ENCODE data around the gene SLC8A2.
"Not testable (repeated sequence)": the region's sequence is repeated elsewhere in the genome, so short reads cannot be mapped to it uniquely, and the experiment has no call there.

Gene SLC8A2

GRCh38 chr19:47422417-47423163 lies 49.1 kb downstream of the SLC8A2 start:
- H3K27me3 Mint-ChIP-seq: peaks cover 51% of the 10 kb centered on the region
- peak overlapping the region; percentile 43 for H3K27ac Mint-ChIP-seq
- no peaks in the 10 kb centered on the region for H3K9me3 Mint-ChIP-seq
- peaks cover 48% of the 10 kb centered on the region for H3K4me1 Mint-ChIP-seq
- H3K36me3 Mint-ChIP-seq: peaks cover 5% of the 10 kb centered on the region
- peak overlapping the region; percentile 48 for H3K4me3 Mint-ChIP-seq

- H3K27me3 Mint-ChIP-seq: peaks cover 57% of the 10 kb centered on the region
- H3K9me3 Mint-ChIP-seq: no peaks in the 10 kb centered on the region
- H3K27ac Mint-ChIP-seq: peak overlapping the region; percentile 43
- H3K4me3 Mint-ChIP-seq: peak overlapping the region; percentile 48
- H3K4me1 Mint-ChIP-seq: peaks cover 51% of the 10 kb centered on the region
- peaks cover 5% of the 10 kb centered on the region for H3K36me3 Mint-ChIP-seq
Measured at GRCh38 chr19:47421844-47422395, 49.8 kb downstream of the SLC8A2 start.

GRCh38 chr19:47421244-47421786 lies 50.4 kb downstream of the SLC8A2 start:
- peaks cover 51% of the 10 kb centered on the region for H3K4me1 Mint-ChIP-seq
- no peaks in the 10 kb centered on the region for H3K9me3 Mint-ChIP-seq
- no peak overlapping the region for H3K27ac Mint-ChIP-seq
- H3K36me3 Mint-ChIP-seq: peaks cover 5% of the 10 kb centered on the region
- no peak overlapping the region for H3K4me3 Mint-ChIP-seq
- H3K27me3 Mint-ChIP-seq: peaks cover 60% of the 10 kb centered on the region

GRCh38 chr19:47419789-47420188 lies 51.9 kb downstream of the SLC8A2 start:
- Mint-ChIP-seq H3K4me3 (no peak overlapping the region), H3K27me3 (peaks cover 61% of the 10 kb centered on the region), H3K27ac (no peak overlapping the region), H3K9me3 (no peaks in the 10 kb centered on the region), H3K36me3 (peaks cover 5% of the 10 kb centered on the region), H3K4me1 (peaks cover 51% of the 10 kb centered on the region)

DNA sequence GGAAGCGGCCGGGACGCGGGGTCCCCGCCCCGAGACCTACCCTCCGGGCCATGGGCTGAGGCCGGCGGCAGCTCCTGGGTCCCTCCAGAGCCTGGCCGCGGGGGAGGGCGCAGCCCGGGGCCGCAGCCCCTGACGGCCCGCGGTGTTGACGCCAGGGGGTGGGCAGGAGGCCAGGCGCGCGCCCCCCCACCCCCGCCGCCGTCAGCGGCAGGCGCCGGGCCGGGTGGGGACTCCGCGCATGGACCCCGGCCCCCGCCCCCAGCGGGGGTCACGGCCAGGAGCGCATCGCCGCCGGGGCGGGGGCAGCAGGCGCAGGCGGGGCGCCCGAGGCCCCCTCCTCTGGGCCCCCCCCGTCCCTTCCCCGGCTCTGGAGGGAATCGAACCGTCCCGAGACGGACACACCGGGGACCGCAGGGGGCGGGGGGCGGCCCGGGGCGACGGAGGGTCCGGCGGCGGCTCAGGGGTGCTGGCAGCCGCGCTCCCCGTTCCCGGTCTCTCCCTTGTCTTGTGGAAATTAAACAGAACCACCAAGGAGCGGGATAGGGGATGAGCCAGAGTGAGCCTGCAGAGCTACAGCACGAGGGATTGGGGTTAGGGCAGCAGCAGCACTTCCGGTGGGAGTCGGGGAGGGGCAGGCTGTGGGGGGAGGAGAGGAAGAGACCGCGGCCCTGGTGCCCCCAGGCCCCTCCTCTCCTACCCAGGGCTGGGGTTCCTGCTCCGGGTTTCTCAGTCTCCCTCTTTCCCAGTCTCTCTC lies 52.5 kb downstream of the SLC8A2 start, which contains the start of gene MEIS3:
MEIS3 (minus strand) TSS at position 498 of the 754 bp plus-strand sequence; CDS start at position 52, 446 bp downstream.
- Mint-ChIP-seq H3K4me1 (peaks cover 51% of the 10 kb centered on the region), H3K9me3 (no peaks in the 10 kb centered on the region), H3K27ac (peak within 1 kb of the TSS; percentile 4), H3K36me3 (peaks cover 5% of the 10 kb centered on the region), H3K27me3 (peaks cover 60% of the 10 kb centered on the region), H3K4me3 (peak within 1 kb of the TSS; percentile 47)

- Mint-ChIP-seq H3K27me3 (peaks cover 62% of the 10 kb centered on the region), H3K27ac (no peak overlapping the region), H3K9me3 (no peaks in the 10 kb centered on the region), H3K4me1 (peaks cover 51% of the 10 kb centered on the region), H3K4me3 (peak overlapping the region; percentile 47), H3K36me3 (peaks cover 5% of the 10 kb centered on the region)
Measured at GRCh38 chr19:47418692-47419029, 53.0 kb downstream of the SLC8A2 start.

- Mint-ChIP-seq H3K36me3 (peaks cover 5% of the 10 kb centered on the region), H3K4me1 (peaks cover 46% of the 10 kb centered on the region), H3K4me3 (peak overlapping the region; percentile 47), H3K27me3 (peaks cover 59% of the 10 kb centered on the region), H3K27ac (peak overlapping the region; percentile 4), H3K9me3 (no peaks in the 10 kb centered on the region)
Measured at GRCh38 chr19:47417746-47418691, 53.7 kb downstream of the SLC8A2 start.

- no peak overlapping the region for H3K4me3 Mint-ChIP-seq
- peaks cover 51% of the 10 kb centered on the region for H3K27me3 Mint-ChIP-seq
- H3K4me1 Mint-ChIP-seq: peaks cover 38% of the 10 kb centered on the region
Measured at GRCh38 chr19:47417107-47417745, 54.5 kb downstream of the SLC8A2 start.

DNA sequence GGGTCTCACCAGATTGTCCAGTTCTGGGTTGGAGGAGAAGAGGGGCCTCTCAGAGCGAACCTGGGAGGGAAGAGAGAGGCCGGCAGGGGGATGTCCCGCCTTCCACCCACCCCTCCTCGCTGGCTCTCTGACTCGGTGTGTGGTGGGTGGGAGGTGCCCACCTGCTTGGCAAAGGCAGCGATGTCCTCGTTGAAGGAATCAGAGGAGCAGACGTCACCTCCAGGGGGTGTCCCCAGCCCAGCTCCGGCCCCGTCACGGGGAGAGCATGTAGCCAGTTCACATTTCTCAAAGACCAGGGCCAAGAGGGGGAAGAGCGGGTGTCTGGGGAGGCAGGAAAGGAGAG lies 55.1 kb downstream of the SLC8A2 start:
- H3K27me3 Mint-ChIP-seq: peaks cover 48% of the 10 kb centered on the region
- H3K4me3 Mint-ChIP-seq: no peak overlapping the region
- H3K9me3 Mint-ChIP-seq: no peaks in the 10 kb centered on the region
- no peak overlapping the region for H3K27ac Mint-ChIP-seq
- H3K4me1 Mint-ChIP-seq: peaks cover 34% of the 10 kb centered on the region
- H3K36me3 Mint-ChIP-seq: no peaks in the 10 kb centered on the region

More at GRCh38 chr19:47417107-47417745, 54.5 kb downstream of the SLC8A2 start:
- Mint-ChIP-seq H3K9me3 (no peaks in the 10 kb centered on the region), H3K36me3 (peaks cover 1% of the 10 kb centered on the region), H3K27ac (no peak overlapping the region)

- no peaks in the 10 kb centered on the region for H3K36me3 Mint-ChIP-seq
- no peaks in the 10 kb centered on the region for H3K9me3 Mint-ChIP-seq
- H3K4me3 Mint-ChIP-seq: no peak overlapping the region
- H3K27me3 Mint-ChIP-seq: peaks cover 43% of the 10 kb centered on the region
- peaks cover 30% of the 10 kb centered on the region for H3K4me1 Mint-ChIP-seq
- H3K27ac Mint-ChIP-seq: no peak overlapping the region
Measured at GRCh38 chr19:47415953-47416642, 55.6 kb downstream of the SLC8A2 start.

DNA sequence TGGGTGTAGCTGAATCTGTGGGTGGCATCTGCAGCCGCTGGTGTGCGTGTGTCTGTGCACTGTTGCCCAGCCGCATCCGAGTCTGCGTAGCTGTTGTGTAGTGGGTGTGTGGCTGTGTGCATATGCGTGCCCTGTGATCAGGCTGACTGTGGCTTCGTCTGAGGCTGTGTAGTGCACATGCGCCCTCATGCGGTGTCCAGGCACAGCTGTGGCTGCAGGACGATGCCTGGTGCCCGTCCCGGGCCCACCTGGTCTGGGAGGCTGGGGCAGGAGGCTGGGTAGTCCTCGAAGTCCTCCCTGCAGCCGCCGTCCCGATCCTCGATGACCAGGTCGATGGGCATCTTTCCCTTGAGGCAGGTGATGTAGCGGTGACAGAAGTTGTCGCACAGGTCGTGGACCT lies 57.2 kb downstream of the SLC8A2 start:
- Mint-ChIP-seq H3K27ac (no peak overlapping the region), H3K4me1 (peaks cover 15% of the 10 kb centered on the region), H3K27me3 (peaks cover 33% of the 10 kb centered on the region), H3K9me3 (no peaks in the 10 kb centered on the region), H3K4me3 (no peak overlapping the region), H3K36me3 (no peaks in the 10 kb centered on the region)

GRCh38 chr19:47413941-47414340 lies 57.8 kb downstream of the SLC8A2 start:
- peaks cover 15% of the 10 kb centered on the region for H3K4me1 Mint-ChIP-seq
- H3K4me3 Mint-ChIP-seq: no peak overlapping the region
- H3K27ac Mint-ChIP-seq: no peak overlapping the region
- no peaks in the 10 kb centered on the region for H3K36me3 Mint-ChIP-seq
- H3K9me3 Mint-ChIP-seq: no peaks in the 10 kb centered on the region
- H3K27me3 Mint-ChIP-seq: peaks cover 37% of the 10 kb centered on the region

GRCh38 chr19:47411696-47412095 lies 60.0 kb downstream of the SLC8A2 start:
- H3K36me3 Mint-ChIP-seq, H3K27ac Mint-ChIP-seq, H3K4me1 Mint-ChIP-seq, H3K9me3 Mint-ChIP-seq, H3K4me3 Mint-ChIP-seq: not testable (repeated sequence)
- peaks cover 27% of the 10 kb centered on the region for H3K27me3 Mint-ChIP-seq

DNA sequence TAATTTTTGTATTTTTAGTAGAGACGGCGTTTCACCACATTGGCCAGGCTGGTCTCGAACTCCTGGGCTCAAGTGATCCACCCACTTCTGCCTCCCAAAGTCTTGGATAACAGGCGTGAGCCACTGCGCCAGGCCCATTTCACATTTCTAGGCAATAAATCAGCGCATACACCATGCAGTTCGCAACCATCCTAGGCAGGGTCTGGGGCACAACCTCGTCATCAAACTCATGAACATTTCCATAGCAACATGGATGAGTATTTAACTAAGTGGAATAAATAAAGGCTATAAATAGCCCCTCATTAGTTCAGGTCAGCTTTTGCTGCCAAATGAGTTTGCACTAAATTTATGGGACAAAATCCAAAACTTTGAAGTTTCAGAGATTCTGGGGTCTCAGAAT lies 60.6 kb downstream of the SLC8A2 start:
- no peak overlapping the region for H3K4me3 Mint-ChIP-seq
- H3K36me3 Mint-ChIP-seq: no peaks in the 10 kb centered on the region
- H3K27ac Mint-ChIP-seq: no peak overlapping the region
- H3K4me1 Mint-ChIP-seq: no peaks in the 10 kb centered on the region
- H3K27me3 Mint-ChIP-seq: peaks cover 29% of the 10 kb centered on the region
- H3K9me3 Mint-ChIP-seq: no peaks in the 10 kb centered on the region

All from activated naive CD4-positive, alpha-beta T cell treated with anti-CD3 and anti-CD28 coated beads, Interleukin-2, amount 50 U/mL, for 24 hours (primary cell).